GM18951 (cell line): Measurements from ENCODE around the gene BORCS5.
"Not testable (repeated sequence)": the region's sequence is repeated elsewhere in the genome, so short reads cannot be mapped to it uniquely, and the experiment has no call there.

Experiments used
- POLR2A ChIP-seq: IDR thresholded peaks from 4 replicates; pipeline ENCODE4 v1.6.1; 2011; ENCODE audit warnings: mild to moderate bottlenecking; ENCODE audit not compliant: insufficient read length, insufficient read depth; ENCODE audit errors: extremely low read depth
- in situ Hi-C: fragments of 300-500 bp; cut with MboI; formaldehyde crosslinking; loops from one replicate; pipeline ENCODE4 v1.12.0; 2022; ENCODE audit warnings: low sequenced_read_pairs, mixed read lengths, inconsistent platforms; ENCODE audit not compliant: unreplicated experiment

BORCS5 gene

GRCh38 chr12:12393171-12393570 lies 36.3 kb downstream of the BORCS5 start:
- no peak for TF ChIP-seq POLR2A
- in situ Hi-C loops: no loop called here

DNA sequence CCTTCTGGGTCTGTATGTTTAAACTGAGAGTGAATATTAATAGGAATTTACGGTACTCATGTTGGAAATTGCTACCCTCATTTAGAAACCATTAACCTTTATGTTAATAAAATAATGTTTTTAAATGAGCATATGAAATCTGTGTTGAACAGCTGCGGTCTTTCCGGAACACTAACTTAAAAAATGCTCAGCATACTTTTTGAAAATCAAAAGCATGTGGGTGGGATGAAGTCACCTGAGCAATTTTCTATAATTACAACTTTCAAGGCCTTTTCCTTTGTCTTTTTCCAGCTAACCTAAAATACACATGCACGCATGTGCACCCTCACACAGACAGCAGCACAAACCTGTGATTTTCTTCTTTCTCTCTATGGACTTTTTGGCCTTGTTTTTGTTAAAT lies 39.8 kb downstream of the BORCS5 start:
- in situ Hi-C loops: no loop called here
- TF ChIP-seq POLR2A: no peak

DNA sequence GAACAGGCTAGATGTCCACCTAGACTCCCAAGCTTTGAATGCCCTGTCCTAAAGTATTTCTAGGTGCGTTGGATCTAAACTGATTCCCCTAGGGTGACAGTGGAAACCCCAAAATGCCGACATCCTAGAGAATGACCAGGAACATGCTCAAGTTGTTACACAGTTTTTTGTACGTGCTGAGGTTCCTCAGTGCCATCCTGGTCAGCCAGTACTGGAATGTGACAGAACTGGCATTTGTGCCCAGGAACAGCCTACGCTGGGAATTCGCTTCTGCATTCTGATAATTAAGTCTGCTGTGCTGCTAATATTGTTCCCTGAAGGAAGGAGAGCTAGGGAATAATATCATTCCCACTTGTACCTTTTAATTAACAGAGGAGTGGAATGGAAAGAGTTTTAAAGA lies 40.3 kb downstream of the BORCS5 start:
- TF ChIP-seq POLR2A: no peak

DNA sequence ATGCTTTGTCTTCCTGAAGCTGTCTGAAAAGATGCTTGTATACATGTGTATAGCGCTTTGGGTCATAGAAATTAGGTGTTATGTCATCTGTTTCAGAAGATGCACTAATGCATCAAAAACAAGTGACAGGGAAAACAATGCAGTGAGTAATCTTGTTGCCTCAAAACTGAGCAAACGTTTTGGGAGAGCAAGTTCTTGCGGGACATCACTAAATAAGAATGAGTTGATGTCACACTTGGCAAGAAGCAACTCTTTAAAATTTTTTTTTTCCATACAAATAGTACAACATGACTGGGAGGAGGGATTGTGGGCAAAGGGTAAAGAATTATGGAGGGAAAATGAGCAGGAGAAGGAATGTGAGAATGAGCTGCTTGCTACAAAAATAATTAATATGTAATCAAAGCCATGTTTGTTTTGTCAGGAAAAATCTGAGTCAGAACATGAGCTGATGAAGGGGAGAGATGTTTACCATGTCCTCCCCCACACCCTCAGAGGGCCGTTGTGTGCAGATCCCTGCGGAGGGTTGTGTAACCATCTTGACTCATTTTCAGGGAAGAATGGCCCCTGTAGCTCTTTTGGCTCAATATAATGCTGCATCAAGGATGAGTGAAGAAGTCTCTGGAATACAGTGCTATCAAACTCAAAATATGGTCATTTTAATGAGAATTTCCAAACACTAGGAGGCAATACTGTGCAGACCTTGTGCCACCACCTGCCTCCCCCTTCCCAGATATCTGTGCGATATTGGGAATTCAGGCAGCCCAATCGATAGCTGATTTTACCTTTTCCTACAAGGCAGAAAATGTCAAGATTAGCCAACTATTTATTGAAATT lies 41.4 kb downstream of the BORCS5 start:
- no peak for TF ChIP-seq POLR2A

More for the DNA sequence above, 40.3 kb downstream of the BORCS5 start:
- in situ Hi-C loops: no loop called here

DNA sequence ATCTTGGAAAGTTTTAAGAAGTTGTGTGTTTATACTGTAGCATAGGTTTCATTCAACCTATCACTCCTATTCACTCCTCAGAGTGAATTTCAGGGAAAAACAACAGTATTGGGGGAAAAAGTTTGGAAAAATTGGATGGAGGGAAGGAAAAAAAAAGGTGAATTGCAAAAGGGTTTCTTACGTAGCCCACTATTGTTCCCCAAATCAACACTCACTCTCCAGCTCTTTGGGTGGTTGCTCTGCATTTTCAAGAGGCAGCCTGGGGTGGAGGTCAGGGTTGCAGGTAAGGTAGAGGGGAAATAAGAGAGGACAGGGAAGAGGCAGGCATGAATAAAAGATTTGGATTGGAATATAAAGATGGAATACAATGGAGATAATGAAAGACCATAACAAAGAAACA lies 42.3 kb downstream of the BORCS5 start:
- in situ Hi-C loops: no loop called here

More for the DNA sequence above, 41.4 kb downstream of the BORCS5 start:
- in situ Hi-C loops: no loop called here

GRCh38 chr12:12399776-12400305 lies 43.0 kb downstream of the BORCS5 start:
- no peak for TF ChIP-seq POLR2A
- in situ Hi-C loops: no loop called here

More for the DNA sequence above, 42.3 kb downstream of the BORCS5 start:
- TF ChIP-seq POLR2A: no peak

DNA sequence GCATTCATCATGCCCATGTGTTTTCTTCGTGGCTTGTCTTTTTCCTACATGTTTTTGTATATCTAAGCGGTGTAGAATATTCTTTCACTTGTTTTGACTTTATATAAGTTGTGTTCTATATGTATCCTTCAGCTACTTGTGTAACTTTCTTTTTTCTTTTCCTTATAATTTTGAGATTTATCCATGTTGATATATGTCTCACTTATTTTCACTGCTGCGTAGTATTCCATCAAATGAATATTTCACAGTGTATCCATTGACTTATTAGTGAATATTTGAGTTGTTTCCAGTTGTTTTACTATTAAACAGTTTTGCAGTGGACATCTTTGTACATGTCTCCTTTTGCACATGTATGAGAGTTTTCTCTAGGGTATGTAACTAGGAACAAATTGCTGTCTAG lies 43.9 kb downstream of the BORCS5 start:
- no peak for TF ChIP-seq POLR2A
- in situ Hi-C loops: no loop called here

DNA sequence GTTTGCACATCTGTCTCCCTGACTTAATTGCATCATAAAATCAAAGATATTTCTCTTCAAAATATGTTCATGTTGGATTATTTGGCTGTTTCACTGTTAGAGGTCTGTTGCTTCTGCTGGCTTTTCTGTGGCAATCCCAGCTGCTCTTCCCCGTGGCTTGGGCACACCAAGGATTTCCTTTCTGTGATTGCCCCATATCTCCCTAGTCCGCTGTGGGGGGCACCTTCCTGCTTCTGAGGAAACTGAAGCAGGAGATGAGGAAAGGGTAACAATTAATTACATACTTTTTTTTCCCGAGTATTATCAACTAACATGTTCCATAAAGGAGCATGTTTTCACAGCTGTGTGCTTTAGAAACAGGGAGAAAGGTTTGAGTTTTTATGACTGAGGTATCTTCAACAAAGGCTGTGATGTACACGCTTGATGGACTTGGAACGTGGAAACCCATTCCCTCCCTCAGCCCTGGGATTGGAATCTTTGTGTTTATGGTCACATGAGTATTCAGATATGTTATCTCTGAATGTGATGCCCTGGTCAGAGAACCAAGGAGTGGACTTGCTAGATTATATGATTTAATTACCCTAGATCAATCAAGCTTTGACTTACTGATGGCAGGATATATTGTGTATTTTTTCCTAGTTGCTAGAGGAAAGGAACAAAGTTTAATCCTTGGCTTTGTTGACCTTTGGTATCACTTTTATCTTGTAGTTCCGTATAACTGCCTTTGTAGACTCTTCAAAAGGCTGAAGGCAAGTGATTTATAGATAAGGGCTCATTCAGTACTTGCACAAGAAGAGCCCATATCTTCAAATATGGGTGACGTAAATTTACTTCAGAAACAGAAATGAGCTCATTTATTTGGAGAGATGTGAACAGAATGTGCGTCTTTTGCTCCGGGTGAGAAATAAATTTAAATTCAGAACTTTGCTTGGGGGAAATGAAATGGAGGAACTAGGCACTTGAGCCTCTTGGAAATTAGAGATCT lies 46.7 kb downstream of the BORCS5 start:
- in situ Hi-C loops: no loop called here
- TF ChIP-seq POLR2A: no peak

GRCh38 chr12:12404297-12404696 lies 47.4 kb downstream of the BORCS5 start:
- in situ Hi-C loops: no loop called here
- no peak for TF ChIP-seq POLR2A

DNA sequence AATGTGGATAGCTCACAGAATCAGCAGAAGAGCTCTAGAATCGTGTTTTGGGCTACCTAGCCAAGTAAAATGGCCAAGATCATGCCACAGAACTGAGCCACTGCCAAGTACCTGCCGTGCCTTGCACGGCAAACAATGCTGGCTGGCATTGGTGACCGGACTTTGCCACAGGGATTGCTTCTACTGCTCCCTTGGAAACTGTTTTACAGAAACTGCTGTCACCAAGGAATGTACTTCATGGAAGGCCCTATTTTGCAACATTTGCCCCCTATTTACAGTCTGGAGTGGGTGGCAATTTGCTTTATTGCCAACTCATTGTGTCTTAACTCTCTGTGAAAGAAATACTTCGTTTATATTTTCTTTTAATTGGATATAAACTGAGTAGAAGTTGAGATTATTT lies 49.0 kb downstream of the BORCS5 start:
- in situ Hi-C loops: no loop called here
- no peak for TF ChIP-seq POLR2A

DNA sequence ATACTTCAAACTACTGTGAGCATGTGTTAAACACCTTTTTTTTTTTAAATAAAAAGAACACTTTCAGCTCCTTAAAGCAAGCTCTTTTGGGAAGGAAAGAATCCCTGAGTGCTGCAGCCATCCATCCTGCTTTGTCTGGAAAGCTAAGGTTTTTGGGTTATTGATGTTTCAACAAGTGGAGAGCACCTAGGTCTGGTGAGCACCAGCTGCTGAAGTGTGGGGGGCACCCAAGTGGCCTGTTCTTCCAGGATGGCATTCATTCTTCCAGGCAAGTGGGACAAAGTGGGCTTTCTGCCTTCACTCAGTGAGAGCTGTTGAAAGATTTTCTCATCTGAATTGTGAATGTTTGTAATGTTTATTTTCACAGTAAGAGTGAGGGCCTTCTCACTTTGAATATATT lies 49.9 kb downstream of the BORCS5 start:
- no peak for TF ChIP-seq POLR2A
- in situ Hi-C loops: no loop called here

DNA sequence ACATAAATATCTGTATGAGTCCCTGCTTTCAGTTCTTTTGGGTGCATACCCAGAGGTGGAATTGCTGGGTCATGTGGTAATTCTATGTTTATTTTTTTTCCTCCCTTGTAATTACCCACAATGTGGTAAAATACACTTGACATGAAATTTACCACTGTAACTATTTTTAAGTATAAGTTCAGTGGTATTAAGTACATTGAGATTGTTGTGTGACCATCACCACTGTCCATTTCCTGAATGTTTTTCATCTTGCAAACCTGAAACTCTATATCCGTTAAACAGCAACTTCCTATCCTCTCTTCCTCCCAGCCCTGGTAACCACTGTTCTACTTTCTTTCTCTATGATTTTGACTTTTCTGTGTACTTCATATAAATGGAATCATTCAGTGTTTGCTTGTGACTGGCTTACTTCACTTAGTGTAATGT lies 51.4 kb downstream of the BORCS5 start:
- no peak for TF ChIP-seq POLR2A
- in situ Hi-C loops: no loop called here

DNA sequence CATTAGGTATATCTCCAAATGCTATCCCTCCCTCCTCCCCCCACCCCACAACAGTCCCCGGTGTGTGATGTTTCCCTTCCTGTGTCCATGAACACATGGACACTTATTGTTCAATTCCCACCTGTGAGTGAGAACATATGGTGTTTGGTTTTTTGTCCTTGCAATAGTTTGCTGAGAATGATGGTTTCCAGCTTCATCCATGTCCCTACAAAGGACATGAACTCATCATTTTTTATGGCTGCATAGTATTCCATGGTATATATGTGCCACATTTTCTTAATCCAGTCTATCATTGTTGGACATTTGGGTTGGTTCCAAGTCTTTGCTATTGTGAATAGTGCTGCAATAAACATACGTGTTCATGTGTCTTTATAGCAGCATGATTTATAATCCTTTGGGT lies 52.5 kb downstream of the BORCS5 start:
- in situ Hi-C loops: not testable (repeated sequence)
